Esophagus squamous epithelium (tissue), 4 donors: Measurements from ENCODE around the gene C2.
"Not testable (repeated sequence)": the region's sequence is repeated elsewhere in the genome, so short reads cannot be mapped to it uniquely, and the experiment has no call there.

Experiments used
- POLR2A ChIP-seq, 4 donors: fragments of 450-650 bp; IDR thresholded peaks; one replicate each; pipeline ENCODE4 v1.6.1; 2017; ENCODE audit warnings: antibody characterized with exemption in 4 of 4, mild to moderate bottlenecking in 4 of 4, moderate library complexity in 3 of 4
- TF ChIP-seq, protein P1 (sequence below), 6 experiments: fragments of 450-650 bp in 4 of 6; fragments of 200-600 bp in 2 of 6; sonication (generic) in 2 of 6; IDR thresholded peaks; one replicate each; pipeline ENCODE4 v1.5.1; 2016 to 2019; ENCODE audit warnings: antibody characterized with exemption in 6 of 6, mild to moderate bottlenecking in 4 of 6, moderate library complexity in 4 of 6

- TF ChIP-seq POLR2A (IDR thresholded peaks at IDR 0.05): not testable (repeated sequence)
- TF ChIP-seq, protein P1, sequence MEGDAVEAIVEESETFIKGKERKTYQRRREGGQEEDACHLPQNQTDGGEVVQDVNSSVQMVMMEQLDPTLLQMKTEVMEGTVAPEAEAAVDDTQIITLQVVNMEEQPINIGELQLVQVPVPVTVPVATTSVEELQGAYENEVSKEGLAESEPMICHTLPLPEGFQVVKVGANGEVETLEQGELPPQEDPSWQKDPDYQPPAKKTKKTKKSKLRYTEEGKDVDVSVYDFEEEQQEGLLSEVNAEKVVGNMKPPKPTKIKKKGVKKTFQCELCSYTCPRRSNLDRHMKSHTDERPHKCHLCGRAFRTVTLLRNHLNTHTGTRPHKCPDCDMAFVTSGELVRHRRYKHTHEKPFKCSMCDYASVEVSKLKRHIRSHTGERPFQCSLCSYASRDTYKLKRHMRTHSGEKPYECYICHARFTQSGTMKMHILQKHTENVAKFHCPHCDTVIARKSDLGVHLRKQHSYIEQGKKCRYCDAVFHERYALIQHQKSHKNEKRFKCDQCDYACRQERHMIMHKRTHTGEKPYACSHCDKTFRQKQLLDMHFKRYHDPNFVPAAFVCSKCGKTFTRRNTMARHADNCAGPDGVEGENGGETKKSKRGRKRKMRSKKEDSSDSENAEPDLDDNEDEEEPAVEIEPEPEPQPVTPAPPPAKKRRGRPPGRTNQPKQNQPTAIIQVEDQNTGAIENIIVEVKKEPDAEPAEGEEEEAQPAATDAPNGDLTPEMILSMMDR (IDR thresholded peaks at IDR 0.05): not testable (repeated sequence)
Measured at GRCh38 chr6:31909298-31909697, 18.2 kb upstream of the C2 start.
